ENCODE measurements around the gene SHANK1.
"Not testable (repeated sequence)": the region's sequence is repeated elsewhere in the genome, so short reads cannot be mapped to it uniquely, and the experiment has no call there.

SHANK1 gene

GRCh38 chr19:50626795-50627194 is 92.8 kb downstream of the SHANK1 start:
- DNase-seq (ENCODE audit: low read depth, low spot score): no peak
- no peak for TF ChIP-seq CTCF (IDR thresholded peaks at IDR 0.05; ENCODE audit: low read depth, low read length)
- in situ Hi-C loops (cut with HindIII; ENCODE audit: low sequenced_read_pairs): no loop called here
- H3K4me3 ChIP-seq (ENCODE audit: low read depth, low read length): no peak overlapping the region

GRCh38 chr19:50626011-50626410 is 93.6 kb downstream of the SHANK1 start:
- in situ Hi-C loops (cut with HindIII; ENCODE audit: low sequenced_read_pairs): no loop called here
- TF ChIP-seq CTCF (IDR thresholded peaks at IDR 0.05; ENCODE audit: low read depth, low read length): no peak
- no peak overlapping the region for H3K4me3 ChIP-seq (ENCODE audit: low read depth, low read length)
- DNase-seq (ENCODE audit: low read depth, low spot score): no peak

- TF ChIP-seq CTCF (IDR thresholded peaks at IDR 0.05; ENCODE audit: low read depth, low read length): no peak
- no peak for DNase-seq (ENCODE audit: low read depth, low spot score)
- H3K4me3 ChIP-seq (ENCODE audit: low read depth, low read length): no peak overlapping the region
- in situ Hi-C loops (cut with HindIII; ENCODE audit: low sequenced_read_pairs): no loop called here
These were observed 94.5 kb downstream of the SHANK1 start for GRCh38 chr19:50624949-50625600.

- H3K4me3 ChIP-seq (ENCODE audit: low read depth, low read length); DNase-seq (ENCODE audit: low read depth, low spot score); in situ Hi-C loops (cut with HindIII; ENCODE audit: low sequenced_read_pairs): not testable (repeated sequence)
These were observed 99.2 kb downstream of the SHANK1 start for GRCh38 chr19:50620394-50620906.

GRCh38 chr19:50619184-50619583 is 100.4 kb downstream of the SHANK1 start:
- DNase-seq (ENCODE audit: low read depth, low spot score); in situ Hi-C loops (cut with HindIII; ENCODE audit: low sequenced_read_pairs): not testable (repeated sequence)

GRCh38 chr19:50618379-50618778 is 101.2 kb downstream of the SHANK1 start:
- in situ Hi-C loops (cut with HindIII; ENCODE audit: low sequenced_read_pairs); DNase-seq (ENCODE audit: low read depth, low spot score); H3K4me3 ChIP-seq (ENCODE audit: low read depth, low read length): not testable (repeated sequence)

More at GRCh38 chr19:50619184-50619583, 100.4 kb downstream of the SHANK1 start:
- not testable (repeated sequence) for H3K4me3 ChIP-seq (ENCODE audit: low read depth, low read length)

- DNase-seq (ENCODE audit: low read depth, low spot score); in situ Hi-C loops (cut with HindIII; ENCODE audit: low sequenced_read_pairs); H3K4me3 ChIP-seq (ENCODE audit: low read depth, low read length): not testable (repeated sequence)
These were observed 106.8 kb downstream of the SHANK1 start for GRCh38 chr19:50612504-50613404.
